ENCODE measurements around the gene WDFY2.

Gene WDFY2

GRCh38 chr13:51719394-51719793 lies 135.1 kb downstream of the WDFY2 start:
- no peak overlapping the region for H3K27ac ChIP-seq
- H3K9me3 ChIP-seq: no peaks in the 10 kb centered on the region
- H3K27me3 ChIP-seq: no peaks in the 10 kb centered on the region
- TF ChIP-seq, protein P1, sequence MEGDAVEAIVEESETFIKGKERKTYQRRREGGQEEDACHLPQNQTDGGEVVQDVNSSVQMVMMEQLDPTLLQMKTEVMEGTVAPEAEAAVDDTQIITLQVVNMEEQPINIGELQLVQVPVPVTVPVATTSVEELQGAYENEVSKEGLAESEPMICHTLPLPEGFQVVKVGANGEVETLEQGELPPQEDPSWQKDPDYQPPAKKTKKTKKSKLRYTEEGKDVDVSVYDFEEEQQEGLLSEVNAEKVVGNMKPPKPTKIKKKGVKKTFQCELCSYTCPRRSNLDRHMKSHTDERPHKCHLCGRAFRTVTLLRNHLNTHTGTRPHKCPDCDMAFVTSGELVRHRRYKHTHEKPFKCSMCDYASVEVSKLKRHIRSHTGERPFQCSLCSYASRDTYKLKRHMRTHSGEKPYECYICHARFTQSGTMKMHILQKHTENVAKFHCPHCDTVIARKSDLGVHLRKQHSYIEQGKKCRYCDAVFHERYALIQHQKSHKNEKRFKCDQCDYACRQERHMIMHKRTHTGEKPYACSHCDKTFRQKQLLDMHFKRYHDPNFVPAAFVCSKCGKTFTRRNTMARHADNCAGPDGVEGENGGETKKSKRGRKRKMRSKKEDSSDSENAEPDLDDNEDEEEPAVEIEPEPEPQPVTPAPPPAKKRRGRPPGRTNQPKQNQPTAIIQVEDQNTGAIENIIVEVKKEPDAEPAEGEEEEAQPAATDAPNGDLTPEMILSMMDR (IDR thresholded peaks at IDR 0.05): no peak
- no peak overlapping the region for H3K4me3 ChIP-seq (ENCODE audit: low read depth in 1 of 2, low read length in 1 of 2)
- peaks cover 3 to 5% of the 10 kb centered on the region in 2 experiments for H3K4me1 ChIP-seq (ENCODE audit: control insufficient read depth in 1 of 2, insufficient read depth in 1 of 2, low read depth in 1 of 2, low read length in 1 of 2)
- H3K36me3 ChIP-seq: peaks cover 25% of the 10 kb centered on the region

GRCh38 chr13:51721496-51721895 lies 137.2 kb downstream of the WDFY2 start:
- TF ChIP-seq, protein P1 (IDR thresholded peaks at IDR 0.05): no peak

GRCh38 chr13:51723529-51723928 lies 139.3 kb downstream of the WDFY2 start:
- Histone ChIP-seq H3K4me3 (ENCODE audit: low read depth in 1 of 2, low read length in 1 of 2) (no peak overlapping the region), H3K36me3 (peaks cover 47% of the 10 kb centered on the region), H3K27me3 (no peaks in the 10 kb centered on the region), H3K9me3 (no peaks in the 10 kb centered on the region), H3K4me1 (ENCODE audit: control insufficient read depth in 1 of 2, insufficient read depth in 1 of 2, low read depth in 1 of 2, low read length in 1 of 2) (no peaks in the 10 kb centered on the region), H3K27ac (no peak overlapping the region)
- TF ChIP-seq, protein P1 (IDR thresholded peaks at IDR 0.05): no peak

More at GRCh38 chr13:51721496-51721895, 137.2 kb downstream of the WDFY2 start:
- Histone ChIP-seq H3K9me3 (no peaks in the 10 kb centered on the region), H3K4me1 (ENCODE audit: control insufficient read depth in 1 of 2, insufficient read depth in 1 of 2, low read depth in 1 of 2, low read length in 1 of 2) (no peaks in the 10 kb centered on the region), H3K4me3 (ENCODE audit: low read depth in 1 of 2, low read length in 1 of 2) (no peak overlapping the region), H3K27ac (no peak overlapping the region), H3K27me3 (no peaks in the 10 kb centered on the region), H3K36me3 (peaks cover 38% of the 10 kb centered on the region)

- no peak overlapping the region for H3K27ac ChIP-seq
- H3K9me3 ChIP-seq: no peaks in the 10 kb centered on the region
- no peak overlapping the region for H3K4me3 ChIP-seq (ENCODE audit: low read depth in 1 of 2, low read length in 1 of 2)
- TF ChIP-seq, protein P1 (IDR thresholded peaks at IDR 0.05): no peak
- peaks cover 42% of the 10 kb centered on the region for H3K36me3 ChIP-seq
- H3K27me3 ChIP-seq: no peaks in the 10 kb centered on the region
- peaks cover 3% of the 10 kb centered on the region in 2 experiments for H3K4me1 ChIP-seq (ENCODE audit: control insufficient read depth in 1 of 2, insufficient read depth in 1 of 2, low read depth in 1 of 2, low read length in 1 of 2)
Measured at GRCh38 chr13:51724721-51725120, 140.5 kb downstream of the WDFY2 start.

DNA sequence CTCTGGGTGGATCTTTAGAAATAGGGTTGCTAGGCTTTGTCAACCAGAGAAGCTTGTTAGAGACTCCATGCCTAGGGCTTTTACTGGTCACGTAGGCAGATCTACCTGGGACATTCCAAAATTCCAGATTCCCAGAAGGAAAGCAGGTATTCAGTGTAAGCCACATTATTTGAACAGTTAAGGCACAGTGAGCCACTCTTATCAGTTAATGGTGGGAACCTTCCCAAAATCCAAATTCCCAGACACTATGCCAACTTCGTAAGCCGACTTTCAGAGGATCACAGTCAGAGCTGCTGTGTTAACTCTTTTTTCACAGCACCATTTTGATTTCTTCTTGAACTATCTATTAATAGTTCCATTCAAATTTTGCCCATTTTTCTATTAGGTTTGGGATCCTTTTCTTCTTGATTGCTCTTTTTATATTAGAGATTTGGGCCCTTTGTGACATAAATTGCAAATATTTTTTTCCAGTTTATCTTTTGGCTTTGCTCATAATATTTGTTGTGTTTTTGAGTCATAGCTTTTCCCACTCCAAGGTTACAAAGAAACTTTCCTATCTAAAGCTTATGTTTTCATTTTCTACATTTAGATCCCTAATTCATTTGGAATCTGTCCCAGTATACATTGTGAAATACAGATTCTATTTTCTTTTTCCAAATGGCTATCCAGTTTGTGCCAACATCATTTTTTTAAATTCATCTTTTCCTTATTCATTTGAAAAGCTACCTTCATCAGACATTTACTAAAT lies 142.4 kb downstream of the WDFY2 start:
- Histone ChIP-seq H3K27me3 (no peaks in the 10 kb centered on the region), H3K36me3 (peaks cover 39% of the 10 kb centered on the region), H3K9me3 (no peaks in the 10 kb centered on the region), H3K4me3 (ENCODE audit: low read depth in 1 of 2, low read length in 1 of 2) (no peak overlapping the region), H3K27ac (no peak overlapping the region), H3K4me1 (ENCODE audit: control insufficient read depth in 1 of 2, insufficient read depth in 1 of 2, low read depth in 1 of 2, low read length in 1 of 2) (peaks cover 3% of the 10 kb centered on the region in 2 experiments)
- TF ChIP-seq, protein P1 (IDR thresholded peaks at IDR 0.05): no peak
